OCI-LY7 (cell line): ENCODE data around the gene FMC1. TPM values are rescaled to one million over a fixed set of nuclear protein-coding genes. Genes with fewer than 3 reads are reported as not detected.

Experiments used
- BruUV-seq: library from RNA; stranded (reverse); fragments of 400-500 nt; replicated peaks from 2 replicates; lab custom pipeline; 2021; lab: Mats Ljungman, UMichigan
- CTCF ChIA-PET: fragments of 300-600 bp; sonication (Branson Sonifier 250); formaldehyde crosslinking; loops from one replicate; lab custom pipeline; 2022; ENCODE audit warnings: antibody characterized with exemption; ENCODE audit not compliant: unreplicated experiment; lab: Charles Lee
- POLR2A ChIA-PET: fragments of 300-600 bp; sonication (Branson Sonifier 250); formaldehyde crosslinking; loops from one replicate; lab custom pipeline; 2022; ENCODE audit warnings: antibody characterized with exemption; lab: Charles Lee
- DNase-seq: peaks from one replicate; pipeline ENCODE4 v3.0.0-alpha.2; 2015; ENCODE audit warnings: low spot score
- H2AFZ ChIP-seq: fragments of 200-600 bp; sonication (generic), shearing (Covaris generic); 2 replicates; pipeline ENCODE4 v1.6.1; 2014; ENCODE audit warnings: mild to moderate bottlenecking, antibody characterized with exemption, low read length, moderate library complexity
- H3K27ac ChIP-seq: fragments of 200-600 bp; sonication (generic); 2 replicates; pipeline ENCODE4 v1.5.1; 2014; ENCODE audit warnings: mixed run types, low read depth, mild to moderate bottlenecking, moderate library complexity, low read length, inconsistent platforms; ENCODE audit not compliant: poor library complexity, severe bottlenecking
- H3K36me3 ChIP-seq: fragments of 200-600 bp; sonication (generic); 2 replicates; pipeline ENCODE4 v1.6.1; 2014; ENCODE audit warnings: mild to moderate bottlenecking, antibody characterized with exemption, low read length, moderate library complexity, mixed read lengths; ENCODE audit not compliant: insufficient read depth
- H3K4me1 ChIP-seq: fragments of 200-600 bp; sonication (generic); 2 replicates; pipeline ENCODE4 v1.5.1; 2014; ENCODE audit warnings: mild to moderate bottlenecking, low read length; ENCODE audit not compliant: insufficient read depth, poor library complexity, severe bottlenecking
- H3K4me2 ChIP-seq: fragments of 200-600 bp; sonication (generic); 2 replicates; pipeline ENCODE4 v1.6.1; 2014; ENCODE audit warnings: mild to moderate bottlenecking, low read length
- H3K4me3 ChIP-seq: fragments of 200-600 bp; sonication (generic); 2 replicates; pipeline ENCODE4 v1.5.1; 2014; ENCODE audit warnings: mild to moderate bottlenecking, low read depth, low read length; ENCODE audit not compliant: poor library complexity, severe bottlenecking
- H3K79me2 ChIP-seq: fragments of 200-600 bp; sonication (generic); 2 replicates; pipeline ENCODE4 v1.6.1; 2016; ENCODE audit warnings: low read depth, mild to moderate bottlenecking, low read length, moderate library complexity, mixed read lengths; ENCODE audit not compliant: insufficient read depth
- H3K9me2 ChIP-seq: fragments of 200-600 bp; sonication (generic); 2 replicates; pipeline ENCODE4 v1.6.1; 2016; ENCODE audit warnings: mild to moderate bottlenecking, low read length, mixed read lengths; ENCODE audit not compliant: insufficient read depth
- H3K9me3 ChIP-seq: fragments of 200-600 bp; sonication (generic); 2 replicates; pipeline ENCODE4 v1.6.1; 2014; ENCODE audit warnings: mild to moderate bottlenecking, mixed run types, low read length, mixed read lengths
- H4K20me1 ChIP-seq: fragments of 200-600 bp; sonication (generic); 2 replicates; pipeline ENCODE4 v1.6.1; 2014; ENCODE audit warnings: mild to moderate bottlenecking, antibody characterized with exemption, low read length, moderate library complexity, mixed read lengths; ENCODE audit not compliant: insufficient read depth
- EZH2phosphoT487 ChIP-seq: fragments of 200-600 bp; sonication (generic); IDR thresholded peaks from 2 replicates; pipeline ENCODE4 v1.6.1; 2018; ENCODE audit warnings: low read depth, borderline replicate concordance, mild to moderate bottlenecking, mixed run types, antibody characterized with exemption, low read length, moderate library complexity, mixed read lengths
- intact Hi-C: fragments of 100-400 bp; cut with micrococcal nuclease; formaldehyde crosslinking; loops from one replicate; pipeline ENCODE4 v1.10.0; 2022; ENCODE audit not compliant: unreplicated experiment
- total RNA-seq, 2 experiments: library from RNA; depleted of rRNA in 1 of 2; stranded (reverse); fragments of >200 nt in 1 of 2; shearing (Covaris generic) in 1 of 2; gene quantifications; 2 replicates each; pipeline ENCODE4 v1.2.3, GENCODE V29; 2014 to 2022
- TF ChIP-seq, protein P1 (sequence below): fragments of 200-600 bp; sonication (generic); conservative IDR thresholded peaks from 2 replicates; pipeline ENCODE4 v1.5.1; 2014; ENCODE audit warnings: mild to moderate bottlenecking, antibody characterized with exemption, low read length, moderate library complexity, mixed read lengths

The FMC1 gene
- total RNA-seq, 2 experiments from 2014 or later, result 15.1 to 19.5 TPM

DNA sequence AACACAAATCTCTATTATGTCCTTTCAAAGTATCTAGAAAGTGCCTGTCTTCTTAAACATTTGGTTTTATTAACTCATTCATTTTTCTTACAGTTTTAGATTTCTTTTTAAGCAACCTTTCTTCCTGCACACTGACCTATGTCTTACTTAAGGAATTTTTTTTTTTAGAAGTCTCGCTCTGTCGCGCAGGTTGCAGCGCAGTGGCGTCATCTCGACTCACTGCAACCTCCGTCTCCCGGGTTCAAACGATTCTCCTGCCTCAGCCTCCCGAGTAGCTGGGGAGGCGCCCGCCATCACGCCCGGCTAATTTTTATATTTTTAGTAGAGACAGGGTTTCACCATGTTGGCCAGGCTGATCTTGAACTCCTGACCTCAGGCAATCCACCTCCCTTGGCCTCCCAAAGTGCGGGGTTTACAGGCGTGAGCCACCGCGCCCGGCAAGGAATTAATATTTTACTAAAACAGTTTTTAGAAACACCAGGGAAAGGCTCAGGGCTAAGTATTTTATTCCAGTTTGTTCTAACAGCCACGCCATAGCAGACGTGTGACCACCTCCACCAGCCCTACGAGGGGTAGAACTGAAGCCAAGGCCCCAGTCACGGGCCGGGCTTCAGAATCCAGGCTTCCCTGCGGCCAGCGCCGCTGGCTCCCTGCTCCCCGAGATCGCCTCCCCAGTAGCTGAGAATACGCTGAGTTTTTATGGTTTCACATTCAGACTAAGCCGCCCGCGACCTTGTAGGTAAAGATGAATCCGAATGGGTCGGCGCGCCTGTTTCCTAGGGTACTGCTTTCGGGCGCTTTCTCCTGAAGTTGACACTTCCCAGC lies 17.6 kb downstream of the FMC1 start:
- peaks cover 54% of the 10 kb centered on the region for H3K79me2 ChIP-seq
- intact Hi-C loops, result loop anchor here (1.0 to 10.0 kb wide), 4 partner anchors 18 to 1316 kb away; partner anchors contain the start of genes ADCK2 and ZC3HAV1
- DNase-seq, result peak; percentile 65
- POLR2A ChIA-PET, result interaction anchor here (0.7 kb wide), 1 partner anchor 22 kb away, joined by 3 read pairs; no protein-coding TSS in a partner anchor
- peak overlapping the region; percentile 50 for H2AFZ ChIP-seq
- peak overlapping the region; percentile 73 for H3K4me2 ChIP-seq
- peak overlapping the region; percentile 90 for H3K4me3 ChIP-seq
- peaks cover 26% of the 10 kb centered on the region for H4K20me1 ChIP-seq
- peak overlapping the region; percentile 93 for H3K27ac ChIP-seq
- TF ChIP-seq, protein P1, sequence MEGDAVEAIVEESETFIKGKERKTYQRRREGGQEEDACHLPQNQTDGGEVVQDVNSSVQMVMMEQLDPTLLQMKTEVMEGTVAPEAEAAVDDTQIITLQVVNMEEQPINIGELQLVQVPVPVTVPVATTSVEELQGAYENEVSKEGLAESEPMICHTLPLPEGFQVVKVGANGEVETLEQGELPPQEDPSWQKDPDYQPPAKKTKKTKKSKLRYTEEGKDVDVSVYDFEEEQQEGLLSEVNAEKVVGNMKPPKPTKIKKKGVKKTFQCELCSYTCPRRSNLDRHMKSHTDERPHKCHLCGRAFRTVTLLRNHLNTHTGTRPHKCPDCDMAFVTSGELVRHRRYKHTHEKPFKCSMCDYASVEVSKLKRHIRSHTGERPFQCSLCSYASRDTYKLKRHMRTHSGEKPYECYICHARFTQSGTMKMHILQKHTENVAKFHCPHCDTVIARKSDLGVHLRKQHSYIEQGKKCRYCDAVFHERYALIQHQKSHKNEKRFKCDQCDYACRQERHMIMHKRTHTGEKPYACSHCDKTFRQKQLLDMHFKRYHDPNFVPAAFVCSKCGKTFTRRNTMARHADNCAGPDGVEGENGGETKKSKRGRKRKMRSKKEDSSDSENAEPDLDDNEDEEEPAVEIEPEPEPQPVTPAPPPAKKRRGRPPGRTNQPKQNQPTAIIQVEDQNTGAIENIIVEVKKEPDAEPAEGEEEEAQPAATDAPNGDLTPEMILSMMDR, result no peak
- TF ChIP-seq EZH2phosphoT487, result no peak
- CTCF ChIA-PET, result no interaction called here
- H3K36me3 ChIP-seq, result peaks cover 26% of the 10 kb centered on the region
- no peaks in the 10 kb centered on the region for H3K9me2 ChIP-seq
- H3K4me1 ChIP-seq, result peaks cover 30% of the 10 kb centered on the region
- BruUV-seq, result TSS peak; percentile 93
- H3K9me3 ChIP-seq, result no peaks in the 10 kb centered on the region

DNA sequence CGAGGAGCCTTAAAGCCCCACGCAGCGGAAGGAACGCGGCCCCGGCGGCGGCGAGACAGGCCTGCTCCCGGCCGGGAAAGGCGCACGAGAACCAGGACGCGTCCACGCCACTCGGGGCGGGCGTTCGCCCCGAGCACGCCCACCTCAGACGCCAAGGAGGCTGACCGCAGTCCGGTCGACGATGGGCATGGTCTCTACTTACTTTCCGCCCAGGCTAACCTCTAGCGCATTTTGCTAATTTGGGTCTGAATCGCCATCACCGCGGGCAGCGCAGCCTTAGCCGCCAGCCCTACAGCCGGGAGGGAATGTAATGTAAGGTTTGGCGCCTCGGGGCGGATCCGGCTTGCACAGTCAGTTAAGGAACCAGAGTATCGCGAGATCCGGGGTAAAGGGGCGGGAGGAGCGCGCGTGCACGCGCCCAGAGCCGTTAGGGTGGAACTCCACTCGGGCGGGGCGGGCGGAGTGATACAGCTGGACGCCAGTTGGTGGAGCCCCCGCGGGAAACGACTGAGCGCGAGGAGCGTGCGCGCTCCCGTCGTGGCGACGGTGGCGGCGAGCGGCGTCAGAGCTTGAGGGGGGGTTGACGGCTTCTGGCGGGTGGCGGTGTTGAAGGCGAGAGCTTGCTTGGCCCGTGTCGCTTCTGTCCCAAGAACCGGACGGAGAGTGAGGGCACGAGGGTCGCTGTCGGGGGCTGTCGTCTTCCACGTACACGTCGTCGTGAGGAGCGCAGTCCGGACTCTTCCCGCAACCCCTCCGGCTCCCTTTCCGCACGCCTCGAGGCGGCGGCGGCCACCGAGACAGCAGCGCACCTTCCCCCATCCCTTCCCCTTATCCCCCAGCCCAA lies 18.5 kb downstream of the FMC1 start, which contains the start of gene LUC7L2:
Gene LUC7L2 (plus strand): TSS at position 529 of the 844 bp plus-strand sequence. CDS start 368 bp downstream, outside the sequence.
- H3K9me3 ChIP-seq, result no peaks in the 10 kb centered on the region
- H3K4me3 ChIP-seq, result peak within 1 kb of the TSS; percentile 90
- ChIA-PET CTCF (no interaction called here), POLR2A (interaction anchor here (0.7 to 1.4 kb wide), 7 partner anchors 9 to 131 kb away, joined by 3 to 8 read pairs (median 3); no protein-coding TSS in a partner anchor)
- peak within 1 kb of the TSS; percentile 93 for H3K27ac ChIP-seq
- no peak for TF ChIP-seq EZH2phosphoT487
- TF ChIP-seq, protein P1, result 0 out of 2 replicates have a peak, but pooled peaks have one; percentile 26
- intact Hi-C loops, result loop anchor here (1.0 to 10.0 kb wide), 4 partner anchors 19 to 1315 kb away; partner anchors contain the start of genes ADCK2 and ZC3HAV1
- DNase-seq, result peak; percentile 99
- no peaks in the 10 kb centered on the region for H3K9me2 ChIP-seq
- no TSS peak for BruUV-seq
- peak within 1 kb of the TSS; percentile 95 for H3K4me2 ChIP-seq
- H2AFZ ChIP-seq, result peak within 1 kb of the TSS; percentile 50
- peaks cover 63% of the 10 kb centered on the region for H3K79me2 ChIP-seq
- peaks cover 29% of the 10 kb centered on the region for H4K20me1 ChIP-seq
- H3K36me3 ChIP-seq, result peaks cover 32% of the 10 kb centered on the region
- H3K4me1 ChIP-seq, result peaks cover 30% of the 10 kb centered on the region
